HepG2 (cell line): ENCODE results near the gene TSG101. TPM values are rescaled to one million over a fixed set of nuclear protein-coding genes. Genes with fewer than 3 reads are reported as not detected.

Experiments
- ELF3 ChIP-seq: IDR thresholded peaks from 2 replicates; pipeline ENCODE4 v1.6.1; 2016; ENCODE audit warnings: missing genetic modification reagents, missing compliant biosample characterization
- HES4 ChIP-seq: sonication (generic); formaldehyde crosslinking; IDR thresholded peaks from 2 replicates; pipeline ENCODE4 v1.9.0; 2021; ENCODE audit warnings: mild to moderate bottlenecking, missing genetic modification reagents, borderline replicate concordance
- SAP130 ChIP-seq: IDR thresholded peaks from 2 replicates; pipeline ENCODE4 v1.6.1; 2016; ENCODE audit warnings: low read depth
- XBP1 ChIP-seq: sonication (generic); formaldehyde crosslinking; IDR thresholded peaks from 2 replicates; pipeline ENCODE4 v1.5.0; 2020; ENCODE audit warnings: missing genetic modification reagents
- ZNF230 ChIP-seq: sonication (generic); formaldehyde crosslinking; IDR thresholded peaks from 2 replicates; pipeline ENCODE4 v1.4.0; 2020; ENCODE audit warnings: mild to moderate bottlenecking, missing genetic modification reagents
- polyA plus RNA-seq, 8 experiments: library from polyadenylated mRNA; depleted of rRNA in 3 of 8; stranded (reverse) in 7 of 8; unstranded in 1 of 8; fragments of >200 nt; fragmentation: Illumina TruSeq in 4 of 8; extraction: Trizol in 4 of 8; gene quantifications; 2 replicates each; pipeline versions ENCODE4 v1.2.1 to v1.2.3, GENCODE V29; 2011 to 2016; ENCODE audit warnings: low read depth in 4 of 8, missing spikeins in 1 of 8, mixed read lengths in 1 of 8; ENCODE audit not compliant: insufficient read depth in 1 of 8
- total RNA-seq, 5 experiments: library from RNA; depleted of rRNA; stranded (reverse); fragments of >200 nt; fragmentation: Illumina TruSeq; extraction: Trizol; gene quantifications; 2 replicates each; pipeline ENCODE4 v1.2.3, GENCODE V29; 2016; ENCODE audit warnings: low read depth in 1 of 5
- TF ChIP-seq, protein P1 (sequence below): IDR thresholded peaks from 2 replicates; pipeline ENCODE4 v1.6.1; 2012; ENCODE audit warnings: low read depth, low read length, improper control_type of control experiment
- TF ChIP-seq, protein P2 (sequence below): sonication (generic); formaldehyde crosslinking; IDR thresholded peaks from 2 replicates; pipeline ENCODE4 v1.4.0; 2020; ENCODE audit warnings: missing genetic modification reagents, mild to moderate bottlenecking, borderline replicate concordance
- TF ChIP-seq, protein P3 (sequence below): sonication (generic); formaldehyde crosslinking; IDR thresholded peaks from 2 replicates; pipeline ENCODE4 v1.8.1; 2023; ENCODE audit warnings: mild to moderate bottlenecking, missing genetic modification reagents, borderline replicate concordance
- TF ChIP-seq, protein P4 (sequence below): sonication (generic); formaldehyde crosslinking; IDR thresholded peaks from 2 replicates; pipeline ENCODE4 v1.4.0; 2020; ENCODE audit warnings: missing genetic modification reagents, mild to moderate bottlenecking, borderline replicate concordance
- TF ChIP-seq, protein P5 (sequence below): sonication (generic); formaldehyde crosslinking; IDR thresholded peaks from 2 replicates; pipeline ENCODE4 v1.4.0; 2020; ENCODE audit warnings: mild to moderate bottlenecking, missing genetic modification reagents
- TF ChIP-seq, protein P6 (sequence below): IDR thresholded peaks from 2 replicates; pipeline ENCODE4 v1.6.1; 2012; ENCODE audit warnings: low read length, improper control_type of control experiment

Gene TSG101
- total and polyA plus RNA-seq, 2 of the 13 experiments (the other 11 are each of a cell fraction or from before 2014, with no cell fraction given): 69.3 to 206 TPM

DNA sequence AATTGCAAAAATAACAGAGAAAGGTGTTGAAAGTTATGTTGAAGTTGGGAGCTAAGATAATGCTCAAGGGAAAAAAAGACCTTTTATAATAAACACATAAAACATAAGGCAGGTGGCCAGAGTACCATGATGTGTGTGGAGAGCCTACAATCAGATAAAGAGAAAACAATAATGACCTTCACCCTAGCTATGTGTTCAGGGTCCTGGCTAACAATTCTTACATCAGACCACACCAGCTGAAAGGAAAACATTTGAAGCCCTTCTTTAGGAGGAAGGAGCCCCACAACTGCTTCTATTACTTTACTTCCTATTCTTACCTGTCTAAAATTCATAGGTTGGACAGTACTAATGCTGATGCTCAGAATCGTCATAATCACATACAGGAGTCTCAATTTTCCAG lies 2.5 kb downstream of the TSG101 start (continued):
- TF ChIP-seq, protein P1, sequence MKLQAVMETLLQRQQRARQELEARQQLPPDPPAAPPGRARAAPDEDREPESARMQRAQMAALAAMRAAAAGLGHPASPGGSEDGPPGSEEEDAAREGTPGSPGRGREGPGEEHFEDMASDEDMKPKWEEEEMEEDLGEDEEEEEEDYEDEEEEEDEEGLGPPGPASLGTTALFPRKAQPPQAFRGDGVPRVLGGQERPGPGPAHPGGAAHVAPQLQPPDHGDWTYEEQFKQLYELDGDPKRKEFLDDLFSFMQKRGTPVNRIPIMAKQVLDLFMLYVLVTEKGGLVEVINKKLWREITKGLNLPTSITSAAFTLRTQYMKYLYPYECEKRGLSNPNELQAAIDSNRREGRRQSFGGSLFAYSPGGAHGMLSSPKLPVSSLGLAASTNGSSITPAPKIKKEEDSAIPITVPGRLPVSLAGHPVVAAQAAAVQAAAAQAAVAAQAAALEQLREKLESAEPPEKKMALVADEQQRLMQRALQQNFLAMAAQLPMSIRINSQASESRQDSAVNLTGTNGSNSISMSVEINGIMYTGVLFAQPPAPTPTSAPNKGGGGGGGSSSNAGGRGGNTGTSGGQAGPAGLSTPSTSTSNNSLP: no peak
- TF ChIP-seq SAP130 (CRISPR knock-in tag) (peak; percentile 56; the same call in 1 of the 2 replicates), HES4 (CRISPR knock-in tag) (no peak), XBP1 (CRISPR knock-in tag) (no peak), ELF3 (CRISPR knock-in tag) (peak; percentile 29; the same call in 1 of the 2 replicates), ZNF230 (CRISPR knock-in tag) (no peak)
- TF ChIP-seq, protein P2, sequence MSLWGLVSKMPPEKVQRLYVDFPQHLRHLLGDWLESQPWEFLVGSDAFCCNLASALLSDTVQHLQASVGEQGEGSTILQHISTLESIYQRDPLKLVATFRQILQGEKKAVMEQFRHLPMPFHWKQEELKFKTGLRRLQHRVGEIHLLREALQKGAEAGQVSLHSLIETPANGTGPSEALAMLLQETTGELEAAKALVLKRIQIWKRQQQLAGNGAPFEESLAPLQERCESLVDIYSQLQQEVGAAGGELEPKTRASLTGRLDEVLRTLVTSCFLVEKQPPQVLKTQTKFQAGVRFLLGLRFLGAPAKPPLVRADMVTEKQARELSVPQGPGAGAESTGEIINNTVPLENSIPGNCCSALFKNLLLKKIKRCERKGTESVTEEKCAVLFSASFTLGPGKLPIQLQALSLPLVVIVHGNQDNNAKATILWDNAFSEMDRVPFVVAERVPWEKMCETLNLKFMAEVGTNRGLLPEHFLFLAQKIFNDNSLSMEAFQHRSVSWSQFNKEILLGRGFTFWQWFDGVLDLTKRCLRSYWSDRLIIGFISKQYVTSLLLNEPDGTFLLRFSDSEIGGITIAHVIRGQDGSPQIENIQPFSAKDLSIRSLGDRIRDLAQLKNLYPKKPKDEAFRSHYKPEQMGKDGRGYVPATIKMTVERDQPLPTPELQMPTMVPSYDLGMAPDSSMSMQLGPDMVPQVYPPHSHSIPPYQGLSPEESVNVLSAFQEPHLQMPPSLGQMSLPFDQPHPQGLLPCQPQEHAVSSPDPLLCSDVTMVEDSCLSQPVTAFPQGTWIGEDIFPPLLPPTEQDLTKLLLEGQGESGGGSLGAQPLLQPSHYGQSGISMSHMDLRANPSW: no peak
- TF ChIP-seq, protein P3, sequence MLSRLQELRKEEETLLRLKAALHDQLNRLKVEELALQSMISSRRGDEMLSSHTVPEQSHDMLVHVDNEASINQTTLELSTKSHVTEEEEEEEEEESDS (CRISPR knock-in tag): no peak
- TF ChIP-seq, protein P4, sequence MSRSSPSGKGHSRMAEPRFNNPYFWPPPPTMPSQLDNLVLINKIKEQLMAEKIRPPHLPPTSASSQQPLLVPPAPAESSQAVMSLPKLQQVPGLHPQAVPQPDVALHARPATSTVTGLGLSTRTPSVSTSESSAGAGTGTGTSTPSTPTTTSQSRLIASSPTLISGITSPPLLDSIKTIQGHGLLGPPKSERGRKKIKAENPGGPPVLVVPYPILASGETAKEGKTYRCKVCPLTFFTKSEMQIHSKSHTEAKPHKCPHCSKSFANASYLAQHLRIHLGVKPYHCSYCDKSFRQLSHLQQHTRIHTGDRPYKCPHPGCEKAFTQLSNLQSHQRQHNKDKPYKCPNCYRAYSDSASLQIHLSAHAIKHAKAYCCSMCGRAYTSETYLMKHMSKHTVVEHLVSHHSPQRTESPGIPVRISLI (CRISPR knock-in tag): no peak
- TF ChIP-seq, protein P5, sequence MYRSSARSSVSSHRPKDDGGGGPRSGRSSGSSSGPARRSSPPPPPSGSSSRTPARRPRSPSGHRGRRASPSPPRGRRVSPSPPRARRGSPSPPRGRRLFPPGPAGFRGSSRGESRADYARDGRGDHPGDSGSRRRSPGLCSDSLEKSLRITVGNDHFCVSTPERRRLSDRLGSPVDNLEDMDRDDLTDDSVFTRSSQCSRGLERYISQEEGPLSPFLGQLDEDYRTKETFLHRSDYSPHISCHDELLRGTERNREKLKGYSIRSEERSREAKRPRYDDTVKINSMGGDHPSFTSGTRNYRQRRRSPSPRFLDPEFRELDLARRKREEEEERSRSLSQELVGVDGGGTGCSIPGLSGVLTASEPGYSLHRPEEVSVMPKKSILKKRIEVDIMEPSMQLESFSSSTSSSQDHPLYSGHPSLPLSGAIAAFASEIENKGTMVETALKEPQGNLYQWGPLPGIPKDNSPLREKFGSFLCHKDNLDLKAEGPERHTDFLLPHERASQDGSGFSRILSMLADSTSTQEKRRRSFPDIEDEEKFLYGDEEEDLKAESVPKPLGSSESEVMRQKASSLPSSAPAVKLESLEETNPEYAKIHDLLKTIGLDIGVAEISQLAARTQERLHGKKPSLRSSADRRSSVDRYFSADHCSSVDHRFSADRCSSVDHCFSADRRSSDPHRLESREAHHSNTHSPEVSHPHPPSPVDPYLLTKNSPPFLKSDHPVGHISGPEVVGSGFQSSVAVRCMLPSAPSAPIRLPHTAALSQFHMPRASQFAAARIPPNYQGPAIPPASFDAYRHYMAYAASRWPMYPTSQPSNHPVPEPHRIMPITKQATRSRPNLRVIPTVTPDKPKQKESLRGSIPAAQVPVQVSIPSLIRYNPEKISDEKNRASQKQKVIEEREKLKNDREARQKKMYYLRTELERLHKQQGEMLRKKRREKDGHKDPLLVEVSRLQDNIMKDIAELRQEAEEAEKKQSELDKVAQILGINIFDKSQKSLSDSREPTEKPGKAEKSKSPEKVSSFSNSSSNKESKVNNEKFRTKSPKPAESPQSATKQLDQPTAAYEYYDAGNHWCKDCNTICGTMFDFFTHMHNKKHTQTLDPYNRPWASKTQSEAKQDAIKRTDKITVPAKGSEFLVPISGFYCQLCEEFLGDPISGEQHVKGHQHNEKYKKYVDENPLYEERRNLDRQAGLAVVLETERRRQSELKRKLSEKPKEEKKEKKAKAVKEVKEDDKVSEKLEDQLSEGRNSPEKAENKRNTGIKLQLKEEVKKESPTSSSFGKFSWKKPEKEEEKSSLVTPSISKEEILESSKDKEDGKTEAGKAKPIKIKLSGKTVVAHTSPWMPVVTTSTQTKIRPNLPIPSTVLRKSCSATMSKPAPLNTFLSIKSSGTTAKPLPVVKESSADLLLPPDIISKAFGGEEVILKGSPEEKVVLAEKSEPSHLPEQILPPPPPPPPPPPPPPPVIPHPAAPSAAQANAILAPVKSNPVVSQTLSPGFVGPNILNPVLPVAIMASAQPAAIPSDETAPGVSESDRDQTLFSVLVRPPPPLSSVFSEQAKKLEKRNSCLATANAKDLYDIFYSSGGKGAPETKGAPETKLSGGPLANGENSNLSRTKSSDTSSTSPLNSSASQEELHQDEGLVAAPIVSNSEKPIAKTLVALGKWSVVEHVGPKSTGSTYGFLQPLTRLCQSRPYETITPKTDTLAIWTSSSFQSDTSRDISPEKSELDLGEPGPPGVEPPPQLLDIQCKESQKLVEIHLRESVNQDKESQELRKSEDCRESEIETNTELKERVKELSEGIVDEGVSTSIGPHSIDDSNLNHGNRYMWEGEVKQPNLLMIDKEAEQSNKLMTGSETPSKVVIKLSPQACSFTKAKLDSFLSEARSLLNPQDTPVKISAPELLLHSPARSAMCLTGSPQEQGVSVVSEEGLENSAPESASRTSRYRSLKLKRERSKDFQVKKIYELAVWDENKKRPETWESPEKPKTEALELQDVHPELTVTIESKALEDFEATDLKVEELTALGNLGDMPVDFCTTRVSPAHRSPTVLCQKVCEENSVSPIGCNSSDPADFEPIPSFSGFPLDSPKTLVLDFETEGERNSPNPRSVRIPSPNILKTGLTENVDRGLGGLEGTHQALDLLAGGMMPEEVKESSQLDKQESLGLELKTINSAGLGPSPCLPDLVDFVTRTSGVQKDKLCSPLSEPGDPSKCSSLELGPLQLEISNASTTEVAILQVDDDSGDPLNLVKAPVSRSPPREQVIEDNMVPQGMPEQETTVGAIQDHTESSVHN (CRISPR knock-in tag): no peak
- TF ChIP-seq, protein P6, sequence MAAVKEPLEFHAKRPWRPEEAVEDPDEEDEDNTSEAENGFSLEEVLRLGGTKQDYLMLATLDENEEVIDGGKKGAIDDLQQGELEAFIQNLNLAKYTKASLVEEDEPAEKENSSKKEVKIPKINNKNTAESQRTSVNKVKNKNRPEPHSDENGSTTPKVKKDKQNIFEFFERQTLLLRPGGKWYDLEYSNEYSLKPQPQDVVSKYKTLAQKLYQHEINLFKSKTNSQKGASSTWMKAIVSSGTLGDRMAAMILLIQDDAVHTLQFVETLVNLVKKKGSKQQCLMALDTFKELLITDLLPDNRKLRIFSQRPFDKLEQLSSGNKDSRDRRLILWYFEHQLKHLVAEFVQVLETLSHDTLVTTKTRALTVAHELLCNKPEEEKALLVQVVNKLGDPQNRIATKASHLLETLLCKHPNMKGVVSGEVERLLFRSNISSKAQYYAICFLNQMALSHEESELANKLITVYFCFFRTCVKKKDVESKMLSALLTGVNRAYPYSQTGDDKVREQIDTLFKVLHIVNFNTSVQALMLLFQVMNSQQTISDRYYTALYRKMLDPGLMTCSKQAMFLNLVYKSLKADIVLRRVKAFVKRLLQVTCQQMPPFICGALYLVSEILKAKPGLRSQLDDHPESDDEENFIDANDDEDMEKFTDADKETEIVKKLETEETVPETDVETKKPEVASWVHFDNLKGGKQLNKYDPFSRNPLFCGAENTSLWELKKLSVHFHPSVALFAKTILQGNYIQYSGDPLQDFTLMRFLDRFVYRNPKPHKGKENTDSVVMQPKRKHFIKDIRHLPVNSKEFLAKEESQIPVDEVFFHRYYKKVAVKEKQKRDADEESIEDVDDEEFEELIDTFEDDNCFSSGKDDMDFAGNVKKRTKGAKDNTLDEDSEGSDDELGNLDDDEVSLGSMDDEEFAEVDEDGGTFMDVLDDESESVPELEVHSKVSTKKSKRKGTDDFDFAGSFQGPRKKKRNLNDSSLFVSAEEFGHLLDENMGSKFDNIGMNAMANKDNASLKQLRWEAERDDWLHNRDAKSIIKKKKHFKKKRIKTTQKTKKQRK: no peak
